Panc1 (cell line): ENCODE measurements around the gene TMEM184A.

Experiments used
- CTCF ChIP-seq: fragments of 450-650 bp; IDR thresholded peaks from 2 replicates; pipeline ENCODE4 v1.5.1; 2017; ENCODE audit warnings: mild to moderate bottlenecking
- POLR2AphosphoS5 ChIP-seq: IDR thresholded peaks from 2 replicates; pipeline ENCODE4 v1.6.1; 2012; ENCODE audit warnings: mild to moderate bottlenecking, low read depth, low read length, moderate library complexity
- REST ChIP-seq, 2 experiments: IDR thresholded peaks; 2 replicates each; pipeline ENCODE4 v1.6.1; 2011 to 2012; ENCODE audit warnings: low read depth in 2 of 2, control low read depth in 1 of 2, low read length in 1 of 2, mild to moderate bottlenecking in 1 of 2, moderate library complexity in 1 of 2; ENCODE audit not compliant: insufficient read depth in 1 of 2
- SIN3A ChIP-seq: IDR thresholded peaks from 2 replicates; pipeline ENCODE4 v1.6.1; 2012; ENCODE audit warnings: low read depth, mild to moderate bottlenecking, low read length, moderate library complexity, borderline replicate concordance; ENCODE audit not compliant: insufficient read depth
- TCF7L2 ChIP-seq: IDR thresholded peaks from 2 replicates; pipeline ENCODE4 v1.6.1; 2011; ENCODE audit warnings: mild to moderate bottlenecking, low read depth, low read length, inconsistent platforms

- TF ChIP-seq CTCF = no peak
- TF ChIP-seq SIN3A = no peak
- no peak for TF ChIP-seq TCF7L2
- no peak for TF ChIP-seq REST (IDR thresholded peaks at IDR 0.05; ENCODE audit: insufficient read depth in 1 of 2, low read depth in 2 of 2, low read length in 1 of 2)
- no peak for TF ChIP-seq POLR2AphosphoS5
Observed at GRCh38 chr7:1525409-1525808, 30.6 kb downstream of the TMEM184A start.
